Measurements from ENCODE around the gene QPRT. TPM values are rescaled to one million over a fixed set of nuclear protein-coding genes. Genes with fewer than 3 reads are reported as not detected.

QPRT gene
- total and polyA plus RNA-seq, 2 of the 8 experiments (the other 6 are each of a cell fraction or from before 2014, with no cell fraction given), result 89.0 to 102 TPM

- no peak for TF ChIP-seq TBP (IDR thresholded peaks at IDR 0.05; ENCODE audit: low read depth, low read length)
- no peak for TF ChIP-seq SP1 (IDR thresholded peaks at IDR 0.05; ENCODE audit: low read depth, low read length)
- TF ChIP-seq RXRA (IDR thresholded peaks at IDR 0.05; ENCODE audit: insufficient read depth, low read depth, low read length), result no peak
- no peak for TF ChIP-seq KDM1A (IDR thresholded peaks at IDR 0.05; ENCODE audit: borderline replicate concordance, low read length)
- TF ChIP-seq KDM5A (IDR thresholded peaks at IDR 0.05; ENCODE audit: low read length), result no peak
- no peak for TF ChIP-seq BACH1 (IDR thresholded peaks at IDR 0.05; ENCODE audit: low read length)
- TF ChIP-seq POLR2AphosphoS5 (IDR thresholded peaks at IDR 0.05; ENCODE audit: low read depth, low read length), result no peak
Observed at GRCh38 chr16:29644338-29644857, 34.6 kb upstream of the QPRT start (continued).
